Activated CD8-positive, alpha-beta T cell treated with anti-CD3 and anti-CD28 coated beads for 36 hours (primary cell): ENCODE measurements around the gene ICAM3. TPM values are rescaled to one million over a fixed set of nuclear protein-coding genes. Genes with fewer than 3 reads are reported as not detected.

ENCODE experiments used
- ATAC-seq: fragments of 200-7000 bp; cut with Tn5 transposase; one replicate; pipeline ENCODE4 v1.10.0; 2021; ENCODE audit warnings: mild to moderate bottlenecking, moderate library complexity
- CTCF ChIA-PET: fragments of 350-600 bp; sonication (Branson Sonifier 250); formaldehyde crosslinking; loops from one replicate; lab custom pipeline; 2021; ENCODE audit warnings: antibody characterized with exemption; lab: Charles Lee
- POLR2A ChIA-PET: fragments of 350-600 bp; sonication (Branson Sonifier 250); formaldehyde crosslinking; loops from one replicate; lab custom pipeline; 2021; ENCODE audit warnings: antibody characterized with exemption; lab: Charles Lee
- DNase-seq: peaks from one replicate; pipeline ENCODE4 v3.0.0-alpha.2; 2020
- H3K27ac Mint-ChIP-seq: one replicate; pipeline ENCODE4 v1.8.0; 2021; ENCODE audit warnings: mild to moderate bottlenecking, mixed read lengths
- H3K27me3 Mint-ChIP-seq: one replicate; pipeline ENCODE4 v1.8.0; 2021; ENCODE audit warnings: mixed read lengths
- H3K36me3 Mint-ChIP-seq: one replicate; pipeline ENCODE4 v1.8.0; 2021; ENCODE audit warnings: low read depth, mixed read lengths
- H3K4me1 Mint-ChIP-seq: one replicate; pipeline ENCODE4 v1.8.0; 2021; ENCODE audit warnings: low read depth, mixed read lengths
- H3K4me3 Mint-ChIP-seq: one replicate; pipeline ENCODE4 v1.8.0; 2021; ENCODE audit warnings: mild to moderate bottlenecking, moderate library complexity, mixed read lengths
- H3K9me3 Mint-ChIP-seq: one replicate; pipeline ENCODE4 v1.8.0; 2021; ENCODE audit warnings: mixed read lengths
- intact Hi-C: fragments of 100-400 bp; cut with micrococcal nuclease; formaldehyde crosslinking; loops from one replicate; pipeline ENCODE4 v1.10.0; 2022
- total RNA-seq, 2 experiments: library from RNA; stranded (reverse); gene quantifications; one replicate each; pipeline ENCODE4 v1.2.3, GENCODE V29; 2021
- TF ChIP-seq, protein P1 (sequence below): fragments of 200-600 bp; IDR thresholded peaks from one replicate; pipeline ENCODE4 v1.8.0; 2022; ENCODE audit warnings: antibody characterized with exemption, mild to moderate bottlenecking

The ICAM3 gene
- total RNA-seq, 2 experiments from 2014 or later: 106 to 107 TPM

DNA sequence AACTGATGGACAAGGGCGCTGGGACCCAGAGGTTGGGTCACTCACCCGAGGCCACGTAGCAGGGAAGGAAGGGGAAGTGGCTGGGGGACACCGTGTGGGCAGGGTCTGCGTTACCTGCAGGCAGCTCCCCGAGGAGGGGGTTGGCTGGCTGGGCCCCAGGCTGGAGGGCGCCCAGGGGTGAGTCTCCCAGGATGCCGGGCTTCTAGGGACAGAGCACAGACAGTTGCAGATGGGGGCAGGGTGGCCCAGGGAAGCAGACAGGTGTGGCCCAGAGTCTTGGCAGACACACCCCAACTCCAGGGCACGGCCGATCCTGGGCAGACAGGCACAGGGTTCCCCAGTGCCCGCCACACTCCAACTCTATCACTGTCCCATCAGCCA is 18.0 kb downstream of the ICAM3 start:
- ATAC-seq (no peak), DNase-seq (no peak)
- Mint-ChIP-seq H3K9me3 (no peaks in the 10 kb centered on the region), H3K36me3 (peaks cover 32% of the 10 kb centered on the region), H3K27ac (no peak overlapping the region), H3K4me3 (no peak overlapping the region), H3K27me3 (no peaks in the 10 kb centered on the region), H3K4me1 (peaks cover under 1% of the 10 kb centered on the region)
- ChIA-PET POLR2A (interaction anchor here (1.0 to 2.9 kb wide), 8 partner anchors 9 to 61 kb away, joined by 3 to 17 read pairs (median 4); partner anchors contain the start of genes ICAM1, ICAM5, RAVER1 and ZGLP1), CTCF (interaction anchor here (1.2 to 1.5 kb wide), 2 partner anchors 62 to 69 kb away, joined by 3 to 4 read pairs; no protein-coding TSS in a partner anchor)
- TF ChIP-seq, protein P1, sequence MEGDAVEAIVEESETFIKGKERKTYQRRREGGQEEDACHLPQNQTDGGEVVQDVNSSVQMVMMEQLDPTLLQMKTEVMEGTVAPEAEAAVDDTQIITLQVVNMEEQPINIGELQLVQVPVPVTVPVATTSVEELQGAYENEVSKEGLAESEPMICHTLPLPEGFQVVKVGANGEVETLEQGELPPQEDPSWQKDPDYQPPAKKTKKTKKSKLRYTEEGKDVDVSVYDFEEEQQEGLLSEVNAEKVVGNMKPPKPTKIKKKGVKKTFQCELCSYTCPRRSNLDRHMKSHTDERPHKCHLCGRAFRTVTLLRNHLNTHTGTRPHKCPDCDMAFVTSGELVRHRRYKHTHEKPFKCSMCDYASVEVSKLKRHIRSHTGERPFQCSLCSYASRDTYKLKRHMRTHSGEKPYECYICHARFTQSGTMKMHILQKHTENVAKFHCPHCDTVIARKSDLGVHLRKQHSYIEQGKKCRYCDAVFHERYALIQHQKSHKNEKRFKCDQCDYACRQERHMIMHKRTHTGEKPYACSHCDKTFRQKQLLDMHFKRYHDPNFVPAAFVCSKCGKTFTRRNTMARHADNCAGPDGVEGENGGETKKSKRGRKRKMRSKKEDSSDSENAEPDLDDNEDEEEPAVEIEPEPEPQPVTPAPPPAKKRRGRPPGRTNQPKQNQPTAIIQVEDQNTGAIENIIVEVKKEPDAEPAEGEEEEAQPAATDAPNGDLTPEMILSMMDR: no peak
- intact Hi-C loops: no loop called here

DNA sequence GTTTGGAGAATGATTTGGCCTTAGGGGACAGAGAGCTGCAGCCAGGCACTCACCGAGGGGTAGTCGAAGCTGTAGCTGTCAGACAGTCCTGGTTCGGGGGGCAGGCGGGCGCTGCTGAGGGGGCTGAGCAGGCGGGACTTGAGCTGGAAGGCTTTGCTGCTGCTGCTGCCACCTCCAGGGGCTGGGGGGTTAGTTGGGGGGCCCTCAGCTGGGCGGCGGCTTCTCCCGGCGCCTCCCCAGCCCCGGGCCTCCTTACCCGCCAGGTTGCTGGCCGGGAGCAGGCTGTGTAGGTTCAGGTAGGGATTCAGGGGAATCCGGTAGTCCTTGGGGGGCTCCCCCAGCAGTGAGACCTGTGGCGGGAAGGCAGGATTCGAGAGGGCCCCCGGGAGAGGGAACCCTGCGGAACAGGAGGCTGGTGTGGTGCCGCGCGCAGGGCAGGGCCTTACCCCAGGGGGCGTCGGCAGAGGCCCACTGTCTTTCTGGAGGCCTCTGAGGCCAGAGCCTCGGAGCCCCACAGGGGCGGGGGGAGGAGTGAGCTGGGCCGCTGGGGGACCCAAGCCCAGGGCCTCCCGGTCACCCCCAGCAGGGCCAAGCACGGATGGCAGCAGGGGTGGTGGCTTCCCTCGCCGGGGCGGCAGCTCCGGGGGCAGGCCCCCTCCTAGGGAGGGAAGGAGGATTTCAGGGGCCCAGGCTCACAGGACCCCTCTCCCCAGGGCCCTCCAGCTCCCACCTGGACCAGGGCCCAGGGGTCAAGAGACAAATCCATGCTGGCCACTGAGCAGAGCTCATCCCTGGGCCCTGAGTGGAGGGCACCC is 18.6 kb downstream of the ICAM3 start:
- no peak for DNase-seq
- intact Hi-C loops: no loop called here
- H3K4me3 Mint-ChIP-seq: no peak overlapping the region
- TF ChIP-seq, protein P1: no peak
- ChIA-PET CTCF (interaction anchor here (1.2 to 1.5 kb wide), 2 partner anchors 61 to 70 kb away, joined by 3 to 4 read pairs; no protein-coding TSS in a partner anchor), POLR2A (interaction anchor here (0.8 to 2.9 kb wide), 9 partner anchors 10 to 62 kb away, joined by 3 to 17 read pairs (median 4); partner anchors contain the start of genes ICAM1, ICAM5, RAVER1 and ZGLP1)
- no peaks in the 10 kb centered on the region for H3K9me3 Mint-ChIP-seq
- ATAC-seq: no peak
- H3K4me1 Mint-ChIP-seq: peaks cover 6% of the 10 kb centered on the region
- no peaks in the 10 kb centered on the region for H3K27me3 Mint-ChIP-seq
- no peak overlapping the region for H3K27ac Mint-ChIP-seq
- peaks cover 38% of the 10 kb centered on the region for H3K36me3 Mint-ChIP-seq

DNA sequence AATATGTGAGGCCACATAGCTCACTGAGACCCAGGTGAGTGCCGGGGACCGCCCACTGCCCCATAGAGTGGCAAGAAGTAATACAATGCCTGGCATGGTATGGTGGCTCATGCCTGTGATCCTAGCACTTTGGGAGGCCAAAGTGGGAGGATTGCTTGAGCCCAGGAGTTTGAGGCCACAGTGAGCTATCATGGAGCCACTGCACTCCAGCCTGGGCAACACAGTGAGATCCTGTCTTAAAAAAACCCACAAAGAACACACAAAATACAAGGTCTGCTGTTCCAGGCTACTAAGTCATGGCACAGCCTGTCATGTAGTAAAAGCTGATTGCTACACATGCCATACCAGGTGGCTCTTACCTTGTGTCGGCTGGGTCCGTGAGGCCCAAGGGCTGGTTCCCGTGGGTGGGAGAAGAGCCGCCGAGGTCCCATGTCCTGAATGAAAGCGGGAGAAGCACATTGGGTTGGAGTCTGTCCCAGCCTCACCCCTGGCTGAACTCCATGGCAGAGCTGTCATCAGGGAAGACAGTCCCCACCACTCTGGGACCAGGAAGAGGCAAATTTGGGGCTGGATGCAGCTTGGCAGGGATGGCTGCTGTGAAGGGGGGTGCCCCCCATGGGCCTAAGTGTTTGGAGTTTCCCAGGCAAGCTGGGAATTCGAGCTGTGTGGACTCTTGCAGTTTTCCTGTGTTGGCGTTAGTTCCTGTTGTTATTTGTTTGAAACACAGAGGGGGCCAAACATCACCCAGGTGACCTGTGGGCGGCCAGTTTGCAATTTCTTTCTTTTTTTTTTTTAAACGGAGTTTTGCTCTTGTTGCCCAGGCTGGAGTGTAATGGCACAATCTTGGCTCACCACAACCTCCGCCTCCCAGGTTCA is 20.4 kb downstream of the ICAM3 start:
- H3K9me3 Mint-ChIP-seq: no peaks in the 10 kb centered on the region
- no peak overlapping the region for H3K27ac Mint-ChIP-seq
- no peak for ATAC-seq
- TF ChIP-seq, protein P1: no peak
- intact Hi-C loops: no loop called here
- ChIA-PET POLR2A (interaction anchor here (0.7 to 5.8 kb wide), 5 partner anchors 8 to 27 kb away, joined by 3 to 25 read pairs (median 4); partner anchors contain the start of gene RAVER1), CTCF (no interaction called here)
- DNase-seq: no peak
- H3K4me3 Mint-ChIP-seq: no peak overlapping the region
- peaks cover 38% of the 10 kb centered on the region for H3K36me3 Mint-ChIP-seq
- H3K27me3 Mint-ChIP-seq: no peaks in the 10 kb centered on the region
- H3K4me1 Mint-ChIP-seq: peaks cover 16% of the 10 kb centered on the region

DNA sequence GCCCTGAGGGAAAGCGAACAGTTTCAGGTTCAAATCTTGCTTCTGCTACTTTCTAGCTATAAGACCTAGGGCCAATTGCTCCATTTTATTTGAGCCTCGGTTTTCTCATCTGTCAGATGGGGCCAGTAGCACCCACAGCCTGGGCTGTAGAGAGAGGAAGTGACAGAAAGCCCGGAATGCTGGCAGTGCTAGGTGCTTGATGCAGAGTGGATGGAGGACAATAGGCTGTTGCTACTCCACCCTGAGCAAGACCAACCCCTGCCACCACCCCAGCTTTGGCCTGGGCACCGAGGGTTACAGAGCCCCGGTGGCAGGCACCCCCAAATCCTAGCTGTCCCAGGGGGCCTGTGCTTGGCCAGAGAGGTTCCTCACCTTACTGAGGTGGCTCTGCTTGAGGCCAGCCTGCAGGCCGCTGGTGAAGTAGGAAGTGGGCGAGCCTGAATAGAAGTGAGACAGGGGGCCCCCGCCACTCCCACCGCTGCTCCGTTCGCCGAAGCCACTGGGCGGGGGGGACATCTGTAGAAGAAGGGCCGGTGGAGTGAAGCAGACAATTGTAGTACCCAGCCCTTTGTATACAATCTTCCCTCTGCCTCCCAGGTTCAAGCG is 21.5 kb downstream of the ICAM3 start:
- H3K27ac Mint-ChIP-seq: no peak overlapping the region
- H3K27me3 Mint-ChIP-seq: no peaks in the 10 kb centered on the region
- H3K9me3 Mint-ChIP-seq: no peaks in the 10 kb centered on the region
- intact Hi-C loops: no loop called here
- TF ChIP-seq, protein P1: no peak
- ATAC-seq: no peak
- peaks cover 34% of the 10 kb centered on the region for H3K36me3 Mint-ChIP-seq
- POLR2A ChIA-PET: interaction anchor here (0.7 to 5.8 kb wide), 5 partner anchors 11 to 29 kb away, joined by 3 to 25 read pairs (median 6); partner anchors contain the start of gene RAVER1
- CTCF ChIA-PET: no interaction called here
- no peak overlapping the region for H3K4me3 Mint-ChIP-seq
- no peak for DNase-seq
- peaks cover 16% of the 10 kb centered on the region for H3K4me1 Mint-ChIP-seq
